CD14-positive monocyte (primary cell): ENCODE data around the gene UNC93B1. TPM values are rescaled to one million over a fixed set of nuclear protein-coding genes. Genes with fewer than 3 reads are reported as not detected.

Experiments
- DNase-seq, 3 donors: peaks; one replicate each; pipeline ENCODE4 v3.0.0-alpha.2; 2011 to 2022
- H2AFZ ChIP-seq: 2 replicates; pipeline ENCODE4 v1.6.0; 2012; ENCODE audit warnings: mild to moderate bottlenecking, low read depth, low read length, inconsistent platforms; ENCODE audit not compliant: insufficient read depth, poor library complexity, severe bottlenecking
- H3K27ac ChIP-seq, 2 donors: 1 replicate in 1 of 2; 2 replicates in 1 of 2; pipeline ENCODE4 v1.5.1; 2012 to 2013; ENCODE audit warnings: low read length in 2 of 2, control low read depth in 1 of 2, inconsistent platforms in 1 of 2, low read depth in 1 of 2, mild to moderate bottlenecking in 1 of 2
- H3K27me3 ChIP-seq, 2 donors: one replicate each; pipeline versions ENCODE4 v1.6.0 to v1.6.1; 2011 to 2013; ENCODE audit warnings: low read length in 2 of 2; ENCODE audit not compliant: control insufficient read depth in 2 of 2, insufficient read depth in 2 of 2
- H3K36me3 ChIP-seq, 2 donors: replicated peaks in 1 of 2; 1 replicate in 1 of 2; 2 replicates in 1 of 2; pipeline versions ENCODE4 v1.5.1 to v1.6.1; 2012 to 2013; ENCODE audit warnings: low read length in 2 of 2, control low read depth in 1 of 2, inconsistent platforms in 1 of 2, mild to moderate bottlenecking in 1 of 2; ENCODE audit not compliant: insufficient read depth in 2 of 2, control insufficient read depth in 1 of 2
- H3K4me1 ChIP-seq, 2 donors: 1 replicate in 1 of 2; 2 replicates in 1 of 2; pipeline versions ENCODE4 v1.5.1 to v1.6.1; 2012 to 2013; ENCODE audit warnings: low read length in 2 of 2, control low read depth in 1 of 2, inconsistent platforms in 1 of 2, mild to moderate bottlenecking in 1 of 2, moderate library complexity in 1 of 2; ENCODE audit not compliant: insufficient read depth in 2 of 2, control insufficient read depth in 1 of 2
- H3K4me2 ChIP-seq: replicated peaks from 2 replicates; pipeline ENCODE3; 2012; ENCODE audit warnings: low read length, moderate library complexity, mild to moderate bottlenecking; ENCODE audit not compliant: poor library complexity, severe bottlenecking; ENCODE audit errors: extremely low read depth
- H3K4me3 ChIP-seq, 3 experiments: fragments of 200-600 bp in 1 of 3; sonication (generic) in 1 of 3; replicated peaks in 1 of 3; 1 replicate in 2 of 3; 2 replicates in 1 of 3; pipeline ENCODE4 v1.5.1; 2011 to 2013; ENCODE audit warnings: low read length in 3 of 3, mild to moderate bottlenecking in 3 of 3, control low read depth in 2 of 3, low read depth in 2 of 3, inconsistent platforms in 1 of 3, moderate library complexity in 1 of 3
- H3K79me2 ChIP-seq: 2 replicates; pipeline ENCODE4 v1.6.0; 2012; ENCODE audit warnings: mild to moderate bottlenecking, control low read depth, inconsistent platforms, low read length, moderate library complexity; ENCODE audit not compliant: insufficient read depth
- H3K9ac ChIP-seq: 2 replicates; pipeline ENCODE4 v1.6.0; 2017; ENCODE audit warnings: low read length, mild to moderate bottlenecking; ENCODE audit not compliant: insufficient read depth, poor library complexity, severe bottlenecking
- H3K9me3 ChIP-seq, 2 donors: replicated peaks in 1 of 2; 1 replicate in 1 of 2; 2 replicates in 1 of 2; pipeline versions ENCODE4 v1.5.1 to v1.6.1; 2012 to 2013; ENCODE audit warnings: low read length in 2 of 2, control low read depth in 1 of 2; ENCODE audit not compliant: control insufficient read depth in 1 of 2, insufficient read depth in 1 of 2
- H4K20me1 ChIP-seq: 2 replicates; pipeline ENCODE4 v1.6.0; 2012; ENCODE audit warnings: mild to moderate bottlenecking, low read length, control low read depth, moderate library complexity; ENCODE audit not compliant: insufficient read depth
- H3K27ac Mint-ChIP-seq, 7 donors: one replicate each; pipeline ENCODE4 v1.8.0; 2020; ENCODE audit warnings: mild to moderate bottlenecking in 7 of 7, mixed read lengths in 7 of 7, moderate library complexity in 6 of 7, inconsistent platforms in 2 of 7
- H3K27me3 Mint-ChIP-seq, 3 donors: one replicate each; pipeline ENCODE4 v1.8.0; 2021 to 2022; ENCODE audit warnings: low read depth in 3 of 3, mild to moderate bottlenecking in 3 of 3, mixed read lengths in 3 of 3, moderate library complexity in 3 of 3, inconsistent platforms in 1 of 3
- H3K36me3 Mint-ChIP-seq, 2 donors: one replicate each; pipeline ENCODE4 v1.8.0; 2020; ENCODE audit warnings: mixed read lengths in 2 of 2, inconsistent platforms in 1 of 2, mild to moderate bottlenecking in 1 of 2
- H3K4me1 Mint-ChIP-seq: one replicate; pipeline ENCODE4 v1.8.0; 2020; ENCODE audit warnings: mild to moderate bottlenecking, mixed read lengths
- H3K4me3 Mint-ChIP-seq, 2 donors: one replicate each; pipeline ENCODE4 v1.8.0; 2020; ENCODE audit warnings: mild to moderate bottlenecking in 2 of 2, mixed read lengths in 2 of 2, moderate library complexity in 1 of 2
- H3K9me3 Mint-ChIP-seq, 7 donors: one replicate each; pipeline ENCODE4 v1.8.0; 2020 to 2022; ENCODE audit warnings: mixed read lengths in 7 of 7, mild to moderate bottlenecking in 6 of 7, moderate library complexity in 6 of 7, inconsistent platforms in 2 of 7
- WGBS: methylation state at CpG from one replicate; pipeline ENCODE4 v1.1.5; 2013; ENCODE audit warnings: missing lambda C conversion rate; ENCODE audit not compliant: insufficient coverage; 5-methylcytosine and 5-hydroxymethylcytosine counted together
- intact Hi-C, 2 donors: fragments of 100-400 bp; cut with micrococcal nuclease; formaldehyde crosslinking; loops; one replicate each; pipeline versions ENCODE4 v1.15.0 to v1.15.1; 2023
- polyA plus RNA-seq, 3 donors: library from polyadenylated mRNA; depleted of rRNA in 1 of 3; unstranded in 2 of 3; stranded (reverse) in 1 of 3; fragments of 300-500 nt in 2 of 3; fragments of >200 nt in 1 of 3; fragmentation: Illumina TruSeq in 2 of 3; gene quantifications; 1 replicate in 2 of 3; 2 replicates in 1 of 3; pipeline ENCODE4 v1.2.3, GENCODE V29; 2012 to 2021
- TF ChIP-seq, protein P1 (sequence below): fragments of 200-600 bp; IDR thresholded peaks from one replicate; pipeline ENCODE4 v1.8.0; 2022; ENCODE audit warnings: antibody characterized with exemption, mild to moderate bottlenecking

The UNC93B1 gene
- polyA plus RNA-seq, 3 donors, result 185 to 301 (median 220) TPM

GRCh38 chr11:68026391-68027105 is 22.7 kb upstream of the UNC93B1 start:
- Histone ChIP-seq H4K20me1 (peaks cover 29% of the 10 kb centered on the region), H3K27ac (no peak overlapping the region), H3K4me3 (no peak overlapping the region), H3K4me1 (peaks cover 16 to 17% of the 10 kb centered on the region in 2 donors), H3K9ac (no peak overlapping the region), H2AFZ (no peak overlapping the region), H3K27me3 (no peaks in the 10 kb centered on the region), H3K9me3 (no peaks in the 10 kb centered on the region), H3K79me2 (peaks cover 9% of the 10 kb centered on the region), H3K36me3 (peaks cover 62 to 67% of the 10 kb centered on the region in 2 donors), H3K4me2 (no peak overlapping the region)
- TF ChIP-seq, protein P1, sequence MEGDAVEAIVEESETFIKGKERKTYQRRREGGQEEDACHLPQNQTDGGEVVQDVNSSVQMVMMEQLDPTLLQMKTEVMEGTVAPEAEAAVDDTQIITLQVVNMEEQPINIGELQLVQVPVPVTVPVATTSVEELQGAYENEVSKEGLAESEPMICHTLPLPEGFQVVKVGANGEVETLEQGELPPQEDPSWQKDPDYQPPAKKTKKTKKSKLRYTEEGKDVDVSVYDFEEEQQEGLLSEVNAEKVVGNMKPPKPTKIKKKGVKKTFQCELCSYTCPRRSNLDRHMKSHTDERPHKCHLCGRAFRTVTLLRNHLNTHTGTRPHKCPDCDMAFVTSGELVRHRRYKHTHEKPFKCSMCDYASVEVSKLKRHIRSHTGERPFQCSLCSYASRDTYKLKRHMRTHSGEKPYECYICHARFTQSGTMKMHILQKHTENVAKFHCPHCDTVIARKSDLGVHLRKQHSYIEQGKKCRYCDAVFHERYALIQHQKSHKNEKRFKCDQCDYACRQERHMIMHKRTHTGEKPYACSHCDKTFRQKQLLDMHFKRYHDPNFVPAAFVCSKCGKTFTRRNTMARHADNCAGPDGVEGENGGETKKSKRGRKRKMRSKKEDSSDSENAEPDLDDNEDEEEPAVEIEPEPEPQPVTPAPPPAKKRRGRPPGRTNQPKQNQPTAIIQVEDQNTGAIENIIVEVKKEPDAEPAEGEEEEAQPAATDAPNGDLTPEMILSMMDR, result no peak
- peaks cover 56 to 67% of the 10 kb centered on the region in 2 donors for H3K36me3 Mint-ChIP-seq
- no peak for DNase-seq
- H3K27me3 Mint-ChIP-seq, result peaks cover 0 to 1% (median 0%) of the 10 kb centered on the region in 3 donors
- H3K4me1 Mint-ChIP-seq, result peaks cover 22% of the 10 kb centered on the region
- H3K4me3 Mint-ChIP-seq, result no peak overlapping the region
- no peaks in the 10 kb centered on the region for H3K9me3 Mint-ChIP-seq
- H3K27ac Mint-ChIP-seq, result peak overlapping the region in 4 of 7 donors; percentile 5 to 69 (median 57)
- intact Hi-C loops, result no loop called here
- 96% methylated on average over 15 of the region's 18 CpGs for WGBS

DNA sequence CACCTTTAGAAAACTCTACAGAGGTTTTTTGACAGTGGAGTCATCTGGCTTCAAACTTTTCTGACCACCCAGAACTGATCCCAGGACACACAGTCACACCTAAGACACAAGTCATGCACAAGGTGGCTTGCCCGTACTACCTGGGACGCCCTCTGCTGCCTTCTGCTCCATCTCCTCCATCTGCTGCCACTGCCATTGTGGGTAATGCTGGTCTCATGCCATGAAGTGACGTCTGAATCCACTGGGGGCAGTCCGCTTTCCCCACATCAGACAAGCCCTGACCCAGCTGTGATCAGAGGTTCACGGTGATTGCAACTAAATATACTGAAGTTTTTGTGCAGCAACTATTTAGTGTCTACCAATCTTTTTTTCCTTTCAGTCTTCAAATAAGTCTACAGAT is 21.1 kb upstream of the UNC93B1 start:
- WGBS, result 86% methylated on average over 5 of the region's 5 CpGs

More for the DNA sequence above, 21.1 kb upstream of the UNC93B1 start:
- Histone ChIP-seq H3K79me2 (no peaks in the 10 kb centered on the region), H2AFZ (no peak overlapping the region), H3K9ac (no peak overlapping the region), H3K36me3 (peaks cover 74 to 82% of the 10 kb centered on the region in 2 donors), H3K27ac (peak overlapping the region in 1 of 2 donors; percentile 26), H3K4me1 (peaks cover 7 to 8% of the 10 kb centered on the region in 2 donors), H3K9me3 (no peaks in the 10 kb centered on the region), H3K4me2 (no peak overlapping the region), H3K4me3 (no peak overlapping the region), H3K27me3 (no peaks in the 10 kb centered on the region), H4K20me1 (peaks cover 29% of the 10 kb centered on the region)
- H3K36me3 Mint-ChIP-seq, result peaks cover 67 to 82% of the 10 kb centered on the region in 2 donors
- TF ChIP-seq, protein P1, result no peak
- intact Hi-C loops, result no loop called here
- H3K27ac Mint-ChIP-seq, result peak overlapping the region in 2 of 7 donors; percentile 20 to 23
- H3K27me3 Mint-ChIP-seq, result peaks cover 0 to 1% (median 0%) of the 10 kb centered on the region in 3 donors
- DNase-seq, result no peak
- no peak overlapping the region for H3K4me3 Mint-ChIP-seq
- no peaks in the 10 kb centered on the region for H3K9me3 Mint-ChIP-seq
- peaks cover 13% of the 10 kb centered on the region for H3K4me1 Mint-ChIP-seq
